WTC11 (cell line): ENCODE results near the gene TMEM175. TPM values are rescaled to one million over a fixed set of nuclear protein-coding genes. Genes with fewer than 3 reads are reported as not detected.

ENCODE experiments used
- ATAC-seq: fragments of 200-7000 bp; cut with Tn5 transposase; 2 replicates; pipeline ENCODE4 v1.10.0; 2021; ENCODE audit warnings: mild to moderate bottlenecking, moderate library complexity
- CTCF ChIA-PET: fragments of 300-600 bp; sonication (Branson Sonifier 250); formaldehyde crosslinking; loops from one replicate; lab custom pipeline; 2021; ENCODE audit warnings: antibody characterized with exemption; lab: Charles Lee
- POLR2A ChIA-PET: fragments of 350-600 bp; sonication (Branson Sonifier 250); formaldehyde crosslinking; loops from one replicate; lab custom pipeline; 2021; ENCODE audit warnings: antibody characterized with exemption; lab: Charles Lee
- DNase-seq: peaks from one replicate; pipeline ENCODE4 v3.0.0; 2021; ENCODE audit warnings: low spot score
- H3K27ac Mint-ChIP-seq: 2 replicates; pipeline ENCODE4 v1.8.0; 2021; ENCODE audit warnings: mixed read lengths
- H3K27me3 Mint-ChIP-seq: 2 replicates; pipeline ENCODE4 v1.8.0; 2021; ENCODE audit warnings: low read depth, mild to moderate bottlenecking, moderate library complexity, mixed read lengths
- H3K36me3 Mint-ChIP-seq: 2 replicates; pipeline ENCODE4 v1.8.0; 2021; ENCODE audit warnings: mixed read lengths
- H3K4me1 Mint-ChIP-seq: 2 replicates; pipeline ENCODE4 v1.8.0; 2022; ENCODE audit warnings: mixed read lengths
- H3K4me3 Mint-ChIP-seq: 2 replicates; pipeline ENCODE4 v1.8.0; 2021; ENCODE audit warnings: mild to moderate bottlenecking, moderate library complexity, mixed read lengths
- H3K9me3 Mint-ChIP-seq: 2 replicates; pipeline ENCODE4 v1.8.0; 2021; ENCODE audit warnings: mixed read lengths
- ARID4B ChIP-seq: sonication (generic); formaldehyde crosslinking; IDR thresholded peaks from 2 replicates; pipeline ENCODE4 v1.8.0; 2023; ENCODE audit warnings: missing genetic modification reagents, mild to moderate bottlenecking, borderline replicate concordance
- CBFB ChIP-seq: sonication (generic); formaldehyde crosslinking; IDR thresholded peaks from 2 replicates; pipeline ENCODE4 v1.8.1; 2022; ENCODE audit warnings: mild to moderate bottlenecking, low read depth, missing genetic modification reagents
- CREM ChIP-seq: sonication (generic); formaldehyde crosslinking; IDR thresholded peaks from 2 replicates; pipeline ENCODE4 v1.8.1; 2022; ENCODE audit warnings: mild to moderate bottlenecking, missing genetic modification reagents, moderate library complexity
- CTCF ChIP-seq: fragments of 200-600 bp; IDR thresholded peaks from 2 replicates; pipeline ENCODE4 v1.8.0; 2022; ENCODE audit warnings: antibody characterized with exemption
- HMGXB4 ChIP-seq: sonication (generic); formaldehyde crosslinking; IDR thresholded peaks from 2 replicates; pipeline ENCODE4 v1.8.1; 2023; ENCODE audit warnings: mild to moderate bottlenecking, moderate library complexity, missing genetic modification reagents
- IRF1 ChIP-seq: sonication (generic); formaldehyde crosslinking; IDR thresholded peaks from 2 replicates; pipeline ENCODE4 v1.8.0; 2023; ENCODE audit warnings: missing genetic modification reagents
- IRF2 ChIP-seq: sonication (generic); formaldehyde crosslinking; IDR thresholded peaks from 2 replicates; pipeline ENCODE4 v1.8.0; 2022; ENCODE audit warnings: low read depth, missing genetic modification reagents, borderline replicate concordance
- NFATC4 ChIP-seq: fragments of 250-450 bp; sonication (Bioruptor Pico); IDR thresholded peaks from 2 replicates; pipeline ENCODE4 v1.9.0; 2021; ENCODE audit warnings: mild to moderate bottlenecking
- NFE2L1 ChIP-seq: sonication (generic); formaldehyde crosslinking; IDR thresholded peaks from 2 replicates; pipeline ENCODE4 v1.8.1; 2023; ENCODE audit warnings: missing genetic modification reagents
- NFYB ChIP-seq: sonication (generic); formaldehyde crosslinking; conservative IDR thresholded peaks from 2 replicates; pipeline ENCODE4 v1.8.0; 2022; ENCODE audit warnings: low read depth, missing genetic modification reagents
- RELA ChIP-seq: sonication (generic); formaldehyde crosslinking; IDR thresholded peaks from 2 replicates; pipeline ENCODE4 v1.8.1; 2022; ENCODE audit warnings: missing genetic modification reagents, mild to moderate bottlenecking, borderline replicate concordance
- RORB ChIP-seq: fragments of 250-450 bp; sonication (Bioruptor Pico); IDR thresholded peaks from 2 replicates; pipeline ENCODE4 v1.9.0; 2021; ENCODE audit warnings: mild to moderate bottlenecking
- TP53 ChIP-seq: sonication (generic); formaldehyde crosslinking; IDR thresholded peaks from 2 replicates; pipeline ENCODE4 v1.8.1; 2023; ENCODE audit warnings: mild to moderate bottlenecking, missing genetic modification reagents
- total RNA-seq: library from RNA; stranded (reverse); gene quantifications from 3 replicates; pipeline ENCODE4 v1.2.3, GENCODE V29; 2021
- TF ChIP-seq, protein P1 (sequence below): fragments of 250-450 bp; sonication (Bioruptor Pico); IDR thresholded peaks from 2 replicates; pipeline ENCODE4 v1.9.0; 2021; ENCODE audit warnings: moderate library complexity, mild to moderate bottlenecking, inconsistent platforms, borderline replicate concordance
- TF ChIP-seq, protein P2 (sequence below): sonication (generic); formaldehyde crosslinking; IDR thresholded peaks from 2 replicates; pipeline ENCODE4 v1.8.1; 2023; ENCODE audit warnings: mild to moderate bottlenecking, missing genetic modification reagents

TMEM175 gene
- total RNA-seq, 1 experiment from 2014 or later = 9.2 TPM

GRCh38 chr4:1000686-1001260 lies 68.5 kb downstream of the TMEM175 start:
- CTCF ChIA-PET = interaction anchor here (1.3 kb wide), 1 partner anchor 14 kb away, joined by 4 read pairs; the partner anchor contains the start of gene IDUA
- no peak for ATAC-seq
- Mint-ChIP-seq H3K4me3 (no peak overlapping the region), H3K27me3 (peaks cover 79% of the 10 kb centered on the region), H3K27ac (no peak overlapping the region), H3K9me3 (no peaks in the 10 kb centered on the region), H3K4me1 (peaks cover 2% of the 10 kb centered on the region)
- POLR2A ChIA-PET = no interaction called here
- TF ChIP-seq ARID4B (CRISPR knock-in tag) = no peak
- TF ChIP-seq CTCF = no peak
- no peak for TF ChIP-seq IRF2 (CRISPR knock-in tag)
- TF ChIP-seq CBFB (CRISPR knock-in tag) = no peak
- no peak for TF ChIP-seq TP53
- TF ChIP-seq, protein P1, sequence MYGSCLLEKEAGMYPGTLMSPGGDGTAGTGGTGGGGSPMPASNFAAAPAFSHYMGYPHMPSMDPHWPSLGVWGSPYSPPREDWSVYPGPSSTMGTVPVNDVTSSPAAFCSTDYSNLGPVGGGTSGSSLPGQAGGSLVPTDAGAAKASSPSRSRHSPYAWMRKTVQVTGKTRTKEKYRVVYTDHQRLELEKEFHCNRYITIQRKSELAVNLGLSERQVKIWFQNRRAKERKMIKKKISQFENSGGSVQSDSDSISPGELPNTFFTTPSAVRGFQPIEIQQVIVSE (CRISPR knock-in tag) = no peak
- no peak for TF ChIP-seq CREM
- TF ChIP-seq, protein P2, sequence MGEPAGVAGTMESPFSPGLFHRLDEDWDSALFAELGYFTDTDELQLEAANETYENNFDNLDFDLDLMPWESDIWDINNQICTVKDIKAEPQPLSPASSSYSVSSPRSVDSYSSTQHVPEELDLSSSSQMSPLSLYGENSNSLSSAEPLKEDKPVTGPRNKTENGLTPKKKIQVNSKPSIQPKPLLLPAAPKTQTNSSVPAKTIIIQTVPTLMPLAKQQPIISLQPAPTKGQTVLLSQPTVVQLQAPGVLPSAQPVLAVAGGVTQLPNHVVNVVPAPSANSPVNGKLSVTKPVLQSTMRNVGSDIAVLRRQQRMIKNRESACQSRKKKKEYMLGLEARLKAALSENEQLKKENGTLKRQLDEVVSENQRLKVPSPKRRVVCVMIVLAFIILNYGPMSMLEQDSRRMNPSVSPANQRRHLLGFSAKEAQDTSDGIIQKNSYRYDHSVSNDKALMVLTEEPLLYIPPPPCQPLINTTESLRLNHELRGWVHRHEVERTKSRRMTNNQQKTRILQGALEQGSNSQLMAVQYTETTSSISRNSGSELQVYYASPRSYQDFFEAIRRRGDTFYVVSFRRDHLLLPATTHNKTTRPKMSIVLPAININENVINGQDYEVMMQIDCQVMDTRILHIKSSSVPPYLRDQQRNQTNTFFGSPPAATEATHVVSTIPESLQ = no peak
- TF ChIP-seq NFYB (CRISPR knock-in tag) = no peak
- no peak for TF ChIP-seq RORB (CRISPR knock-in tag)
- TF ChIP-seq NFATC4 (CRISPR knock-in tag) = no peak
- TF ChIP-seq HMGXB4 (CRISPR knock-in tag) = no peak
- TF ChIP-seq, all 79 proteins: peak for 0
- no peak for DNase-seq
- no peaks in the 10 kb centered on the region for H3K36me3 Mint-ChIP-seq

DNA sequence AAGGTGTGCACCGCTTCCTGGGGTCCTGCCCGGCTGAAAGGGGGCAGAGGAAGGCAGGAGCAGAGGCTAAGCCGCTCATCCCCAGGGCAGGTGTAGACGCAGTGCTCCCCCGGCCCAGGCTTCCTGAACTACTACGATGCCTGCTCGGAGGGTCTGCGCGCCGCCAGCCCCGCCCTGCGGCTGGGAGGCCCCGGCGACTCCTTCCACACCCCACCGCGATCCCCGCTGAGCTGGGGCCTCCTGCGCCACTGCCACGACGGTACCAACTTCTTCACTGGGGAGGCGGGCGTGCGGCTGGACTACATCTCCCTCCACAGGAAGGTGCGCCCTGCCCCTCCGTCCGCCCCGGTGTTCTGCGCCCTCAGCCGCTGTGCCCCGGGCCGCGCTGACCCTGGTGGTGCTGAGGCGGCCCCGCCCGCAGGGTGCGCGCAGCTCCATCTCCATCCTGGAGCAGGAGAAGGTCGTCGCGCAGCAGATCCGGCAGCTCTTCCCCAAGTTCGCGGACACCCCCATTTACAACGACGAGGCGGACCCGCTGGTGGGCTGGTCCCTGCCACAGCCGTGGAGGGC lies 69.4 kb downstream of the TMEM175 start:
- Mint-ChIP-seq H3K4me3 (no peak overlapping the region; the same call in 1 of the 2 replicates), H3K27ac (no peak overlapping the region), H3K4me1 (peaks cover 2% of the 10 kb centered on the region), H3K27me3 (peaks cover 79% of the 10 kb centered on the region), H3K36me3 (no peaks in the 10 kb centered on the region), H3K9me3 (no peaks in the 10 kb centered on the region)
- ChIA-PET CTCF (interaction anchor here (0.9 to 1.4 kb wide), 3 partner anchors 15 to 318 kb away, joined by 3 to 5 read pairs (median 3); partner anchors contain the start of gene IDUA), POLR2A (interaction anchor here (1.2 kb wide), 1 partner anchor 14 kb away, joined by 4 read pairs; no protein-coding TSS in a partner anchor)
- ATAC-seq = peak; percentile 4
- no peak for DNase-seq
- TF ChIP-seq ARID4B (CRISPR knock-in tag) (no peak), NFE2L1 (CRISPR knock-in tag) (no peak), RELA (no peak), NFATC4 (CRISPR knock-in tag) (no peak), IRF1 (CRISPR knock-in tag) (no peak)
